Bronchial epithelial cell (primary cell): ENCODE measurements around the gene YEATS2. TPM values are rescaled to one million over a fixed set of nuclear protein-coding genes. Genes with fewer than 3 reads are reported as not detected.
"Not testable (repeated sequence)": the region's sequence is repeated elsewhere in the genome, so short reads cannot be mapped to it uniquely, and the experiment has no call there.

ENCODE experiments used
- DNase-seq: peaks from one replicate; pipeline ENCODE4 v3.0.0-alpha.2; 2010; ENCODE audit warnings: low read depth
- FAIRE-seq: peaks from 2 replicates; lab custom pipeline; 2011; peaks lifted over from hg19 to GRCh38; lab: Jason Lieb, UNC
- H3K27me3 ChIP-seq: 2 replicates; pipeline ENCODE4 v1.5.1; 2011; ENCODE audit warnings: low read length; ENCODE audit not compliant: control insufficient read depth, insufficient read depth
- H3K36me3 ChIP-seq: 2 replicates; pipeline ENCODE4 v1.5.1; 2011; ENCODE audit warnings: low read length; ENCODE audit not compliant: control insufficient read depth, insufficient read depth
- H3K4me3 ChIP-seq: 2 replicates; pipeline ENCODE4 v1.5.1; 2011; ENCODE audit warnings: mild to moderate bottlenecking, low read depth, low read length, control low read depth
- CTCF ChIP-seq: IDR thresholded peaks from 2 replicates; pipeline ENCODE4 v1.5.1; 2011; ENCODE audit warnings: mild to moderate bottlenecking, moderate library complexity, low read length, control low read depth, inconsistent platforms; ENCODE audit not compliant: insufficient read depth, severe bottlenecking
- total RNA-seq: library from RNA; depleted of rRNA; stranded (reverse); fragments of >200 nt; gene quantifications from 2 replicates; pipeline ENCODE4 v1.2.1, GENCODE V29; 2014

The YEATS2 gene
- total RNA-seq, 1 donor from 2014 or later: 18.2 TPM

DNA sequence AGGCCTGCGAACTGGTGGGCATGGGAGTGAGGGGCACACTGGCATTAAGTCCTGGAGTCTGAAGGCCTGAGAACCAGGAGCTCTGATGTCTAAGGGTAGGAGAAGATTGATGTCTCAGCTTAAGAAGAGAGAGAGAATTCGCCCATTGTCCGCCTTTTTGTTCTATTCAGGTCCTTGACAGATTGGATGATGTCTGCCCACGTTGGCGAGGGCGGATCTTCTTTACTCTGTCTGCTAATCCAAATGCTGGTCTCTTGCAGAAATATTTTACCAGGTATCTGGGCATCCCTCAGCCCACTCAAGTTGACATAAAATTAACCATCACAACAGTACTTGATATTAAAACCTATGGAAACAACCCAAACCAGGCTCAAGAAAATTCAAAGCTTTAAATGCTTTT is 83.6 kb downstream of the YEATS2 start:
- H3K4me3 ChIP-seq: no peak overlapping the region
- no peak for FAIRE-seq
- H3K36me3 ChIP-seq: peaks cover 11% of the 10 kb centered on the region
- no peaks in the 10 kb centered on the region for H3K27me3 ChIP-seq
- no peak for TF ChIP-seq CTCF
- no peak for DNase-seq

DNA sequence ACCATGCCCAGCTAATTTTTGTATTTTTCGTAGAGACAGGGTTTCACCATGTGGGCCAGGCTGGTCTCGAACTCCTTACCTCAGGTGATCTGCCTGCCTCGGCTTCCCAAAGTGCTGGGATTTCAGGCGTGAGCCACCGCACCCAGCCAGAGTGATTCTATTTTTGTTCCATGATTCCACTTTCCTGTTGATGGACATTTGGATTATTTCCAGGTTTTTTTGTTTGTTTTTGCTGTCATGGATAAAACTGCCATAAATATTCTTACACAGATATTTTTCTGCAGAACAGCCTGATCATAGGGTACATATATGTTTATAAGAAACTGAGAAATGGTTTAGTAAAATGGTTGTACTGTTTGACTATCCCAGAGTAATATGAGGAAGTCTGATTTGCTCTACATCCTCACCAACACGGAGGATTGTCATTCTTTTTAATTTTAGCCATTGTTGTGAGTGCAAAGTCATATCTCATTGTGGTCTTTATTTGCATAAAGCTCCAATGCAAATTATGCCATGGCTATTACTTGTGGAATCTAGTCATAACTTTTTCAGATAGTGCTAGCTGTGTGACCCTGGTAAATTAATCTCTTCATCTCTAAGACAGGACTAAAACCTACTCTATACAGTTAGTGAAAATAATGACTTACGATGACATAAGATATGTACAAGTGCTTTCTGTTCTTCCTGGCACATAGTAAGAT is 85.1 kb downstream of the YEATS2 start:
- H3K27me3 ChIP-seq: no peaks in the 10 kb centered on the region
- FAIRE-seq: no peak
- peaks cover 12% of the 10 kb centered on the region for H3K36me3 ChIP-seq
- H3K4me3 ChIP-seq: no peak overlapping the region
- DNase-seq: no peak
- TF ChIP-seq CTCF: no peak

DNA sequence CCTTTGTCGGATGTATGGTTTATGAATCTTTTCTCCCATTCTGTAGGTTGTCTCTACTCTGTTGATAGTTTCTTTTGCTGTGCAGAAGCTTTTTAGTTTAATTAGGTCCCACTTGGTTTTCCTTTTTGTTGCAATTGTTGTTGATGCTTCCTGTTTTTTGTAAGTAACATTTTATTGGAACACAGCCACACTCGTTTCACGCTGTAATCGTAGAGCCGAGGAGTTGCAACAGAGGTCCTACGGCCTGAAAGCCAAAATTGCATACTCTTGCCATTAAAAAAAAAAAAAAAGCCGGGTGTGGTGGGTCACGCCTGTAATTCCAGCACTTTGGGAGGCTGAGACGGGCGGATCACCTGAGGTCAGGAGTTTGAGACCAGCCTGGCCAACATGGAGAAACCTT is 86.9 kb downstream of the YEATS2 start:
- H3K4me3 ChIP-seq, DNase-seq, H3K27me3 ChIP-seq, FAIRE-seq: not testable (repeated sequence)
- peaks cover 12% of the 10 kb centered on the region for H3K36me3 ChIP-seq

DNA sequence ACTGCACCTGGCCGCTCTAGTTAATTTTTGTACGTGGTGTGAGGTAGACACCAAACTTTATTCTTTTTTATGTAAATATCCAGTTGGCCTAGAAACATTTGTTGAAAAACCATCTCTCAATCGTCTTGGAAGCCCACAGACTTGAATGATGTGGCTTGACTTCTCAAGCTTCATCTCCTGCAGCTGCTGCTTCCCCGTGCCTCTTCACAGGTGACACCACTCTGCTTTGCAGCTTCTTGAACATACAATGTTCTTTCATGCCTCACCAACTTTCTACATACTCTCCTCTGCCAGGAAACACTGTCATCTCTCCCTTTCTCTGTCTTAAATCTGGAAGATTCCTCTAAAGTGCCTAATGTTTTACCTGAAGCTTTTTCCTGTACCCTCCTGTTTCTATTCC is 92.2 kb downstream of the YEATS2 start:
- Histone ChIP-seq H3K4me3 (no peak overlapping the region), H3K36me3 (peaks cover 17% of the 10 kb centered on the region), H3K27me3 (no peaks in the 10 kb centered on the region)
- FAIRE-seq: no peak
- no peak for DNase-seq
- no peak for TF ChIP-seq CTCF

GRCh38 chr3:183790700-183791099 is 93.1 kb downstream of the YEATS2 start:
- Histone ChIP-seq H3K36me3 (peaks cover 17% of the 10 kb centered on the region), H3K27me3 (no peaks in the 10 kb centered on the region), H3K4me3 (no peak overlapping the region)
- DNase-seq (no peak), FAIRE-seq (no peak)
- TF ChIP-seq CTCF: no peak

DNA sequence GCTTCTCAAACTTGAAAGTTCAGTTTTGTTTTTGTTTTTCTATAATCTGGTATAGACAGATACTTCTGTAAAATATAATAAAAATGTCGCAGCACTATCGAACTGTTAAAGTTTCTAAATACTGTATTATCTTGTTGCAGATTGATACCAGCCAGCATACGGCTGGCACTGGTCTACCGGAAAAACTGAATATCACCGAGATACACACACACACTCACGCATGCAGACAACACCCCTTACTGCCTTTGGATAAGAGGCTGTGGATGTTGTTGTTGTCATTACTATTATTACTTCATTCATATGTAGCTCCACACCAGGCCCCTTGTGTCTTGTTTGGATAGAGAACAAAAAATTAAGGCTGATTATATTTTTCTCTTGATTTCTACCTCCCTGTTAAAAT is 95.4 kb downstream of the YEATS2 start:
- no peak for DNase-seq
- Histone ChIP-seq H3K27me3 (no peaks in the 10 kb centered on the region), H3K36me3 (peaks cover 16% of the 10 kb centered on the region), H3K4me3 (no peak overlapping the region)
- no peak for FAIRE-seq
- no peak for TF ChIP-seq CTCF
